Panc1 (cell line): ENCODE data around the gene HDHD2. TPM values are rescaled to one million over a fixed set of nuclear protein-coding genes. Genes with fewer than 3 reads are reported as not detected.
"Not testable (repeated sequence)": the region's sequence is repeated elsewhere in the genome, so short reads cannot be mapped to it uniquely, and the experiment has no call there.

Experiments
- ATAC-seq: fragments of 200-7000 bp; cut with Tn5 transposase; 2 replicates; pipeline ENCODE4 v1.9.1; 2020; ENCODE audit warnings: mild to moderate bottlenecking, moderate library complexity
- BruUV-seq: library from RNA; stranded (reverse); fragments of 400-500 nt; replicated peaks from 2 replicates; lab custom pipeline; 2021; lab: Mats Ljungman, UMichigan
- CTCF ChIA-PET: fragments of 300-600 bp; sonication (Branson Sonifier 250); formaldehyde crosslinking; loops from one replicate; lab custom pipeline; 2022; ENCODE audit warnings: antibody characterized with exemption; lab: Charles Lee
- POLR2A ChIA-PET: fragments of 300-600 bp; sonication (Branson Sonifier 250); formaldehyde crosslinking; loops from one replicate; lab custom pipeline; 2022; ENCODE audit warnings: antibody characterized with exemption; lab: Charles Lee
- DNase-seq: peaks from one replicate; pipeline ENCODE4 v3.0.0-alpha.2; 2010; ENCODE audit warnings: low read depth, low spot score
- H3K27ac ChIP-seq: 2 replicates; pipeline ENCODE4 v1.5.1; 2011; ENCODE audit warnings: mild to moderate bottlenecking, low read length, inconsistent platforms
- H3K27me3 ChIP-seq: fragments of 200-500 bp; sonication (Bioruptor generic); 2 replicates; pipeline ENCODE4 v1.6.0; 2014; ENCODE audit warnings: low read length, inconsistent platforms; ENCODE audit not compliant: control insufficient read depth, insufficient read depth
- H3K36me3 ChIP-seq: fragments of 200-500 bp; sonication (Bioruptor generic); 2 replicates; pipeline ENCODE4 v1.5.1; 2014; ENCODE audit warnings: inconsistent platforms, mild to moderate bottlenecking, low read length, moderate library complexity; ENCODE audit not compliant: control insufficient read depth, insufficient read depth
- H3K4me1 ChIP-seq: 2 replicates; pipeline ENCODE4 v1.5.1; 2011; ENCODE audit warnings: inconsistent platforms, mild to moderate bottlenecking, low read length, moderate library complexity; ENCODE audit not compliant: control insufficient read depth, insufficient read depth
- H3K4me3 ChIP-seq, 2 experiments: 2 replicates each; pipeline ENCODE4 v1.5.1; 2011 to 2012; ENCODE audit warnings: low read depth in 2 of 2, low read length in 2 of 2, mild to moderate bottlenecking in 2 of 2, inconsistent platforms in 1 of 2, moderate library complexity in 1 of 2
- H3K9me3 ChIP-seq: fragments of 200-500 bp; sonication (Bioruptor generic); 2 replicates; pipeline ENCODE4 v1.5.1; 2014; ENCODE audit warnings: low read depth, mild to moderate bottlenecking, inconsistent platforms, low read length, moderate library complexity; ENCODE audit not compliant: control insufficient read depth, insufficient read depth
- CTCF ChIP-seq: fragments of 450-650 bp; IDR thresholded peaks from 2 replicates; pipeline ENCODE4 v1.5.1; 2017; ENCODE audit warnings: mild to moderate bottlenecking
- POLR2AphosphoS5 ChIP-seq: IDR thresholded peaks from 2 replicates; pipeline ENCODE4 v1.6.1; 2012; ENCODE audit warnings: mild to moderate bottlenecking, low read depth, low read length, moderate library complexity
- REST ChIP-seq, 2 experiments: IDR thresholded peaks; 2 replicates each; pipeline ENCODE4 v1.6.1; 2011 to 2012; ENCODE audit warnings: low read depth in 2 of 2, control low read depth in 1 of 2, low read length in 1 of 2, mild to moderate bottlenecking in 1 of 2, moderate library complexity in 1 of 2; ENCODE audit not compliant: insufficient read depth in 1 of 2
- SIN3A ChIP-seq: IDR thresholded peaks from 2 replicates; pipeline ENCODE4 v1.6.1; 2012; ENCODE audit warnings: low read depth, mild to moderate bottlenecking, low read length, moderate library complexity, borderline replicate concordance; ENCODE audit not compliant: insufficient read depth
- TCF7L2 ChIP-seq: IDR thresholded peaks from 2 replicates; pipeline ENCODE4 v1.6.1; 2011; ENCODE audit warnings: mild to moderate bottlenecking, low read depth, low read length, inconsistent platforms
- in situ Hi-C: cut with HindIII; loops from 2 replicates; pipeline ENCODE4 v1.10.0; 2016; ENCODE audit warnings: low sequenced_read_pairs, low pct_unique_long_range_greater_than_20kb
- intact Hi-C: fragments of 100-400 bp; cut with micrococcal nuclease; formaldehyde crosslinking; loops from one replicate; pipeline ENCODE4 v1.10.0; 2022; ENCODE audit not compliant: unreplicated experiment
- total RNA-seq: library from RNA; stranded (reverse); gene quantifications from one replicate; pipeline ENCODE4 v1.2.1, GENCODE V29; 2021; ENCODE audit not compliant: unreplicated experiment

The HDHD2 gene
- total RNA-seq, 1 experiment from 2014 or later: 24.6 TPM

- no peak for DNase-seq
- CTCF ChIA-PET: no interaction called here
- intact Hi-C loops: no loop called here
- no TSS peak for BruUV-seq
- no peaks in the 10 kb centered on the region for H3K9me3 ChIP-seq
- no peaks in the 10 kb centered on the region for H3K27me3 ChIP-seq
- POLR2A ChIA-PET: no interaction called here
- H3K4me3 ChIP-seq: no peak overlapping the region
- ATAC-seq: no peak
- no peaks in the 10 kb centered on the region for H3K4me1 ChIP-seq
- TF ChIP-seq SIN3A (no peak), TCF7L2 (no peak), REST (IDR thresholded peaks at IDR 0.05; ENCODE audit: insufficient read depth in 1 of 2, low read depth in 2 of 2, low read length in 1 of 2) (no peak), CTCF (no peak), POLR2AphosphoS5 (no peak)
- H3K36me3 ChIP-seq: no peaks in the 10 kb centered on the region
- H3K27ac ChIP-seq: no peak overlapping the region
- in situ Hi-C loops: no loop called here
These were observed 10.0 kb upstream of the HDHD2 start for GRCh38 chr18:47160256-47160655.

GRCh38 chr18:47158404-47158803 lies 8.1 kb upstream of the HDHD2 start:
- ATAC-seq, DNase-seq, intact Hi-C loops: not testable (repeated sequence)

GRCh38 chr18:47151439-47151838 lies 1.1 kb upstream of the HDHD2 start:
- TF ChIP-seq POLR2AphosphoS5 (no peak), SIN3A (no peak), REST (IDR thresholded peaks at IDR 0.05; ENCODE audit: insufficient read depth in 1 of 2, low read depth in 2 of 2, low read length in 1 of 2) (no peak), CTCF (no peak), TCF7L2 (no peak)
- Histone ChIP-seq H3K27me3 (no peaks in the 10 kb centered on the region), H3K36me3 (peaks cover 4% of the 10 kb centered on the region), H3K27ac (peak overlapping the region; percentile 84), H3K4me1 (no peaks in the 10 kb centered on the region; the same call in 1 of the 2 replicates), H3K4me3 (peak overlapping the region; percentile 58 to 90), H3K9me3 (no peaks in the 10 kb centered on the region)
- no peak for DNase-seq
- ChIA-PET POLR2A (no interaction called here), CTCF (no interaction called here)
- no TSS peak for BruUV-seq
- intact Hi-C loops: no loop called here
- in situ Hi-C loops: no loop called here
- no peak for ATAC-seq

More at GRCh38 chr18:47158404-47158803, 8.1 kb upstream of the HDHD2 start:
- POLR2A ChIA-PET: interaction anchor here (0.6 kb wide), 1 partner anchor 91 kb away, joined by 3 read pairs; no protein-coding TSS in a partner anchor
- H3K36me3 ChIP-seq, in situ Hi-C loops, H3K27ac ChIP-seq, H3K4me1 ChIP-seq, H3K9me3 ChIP-seq, BruUV-seq, CTCF ChIA-PET, H3K27me3 ChIP-seq, H3K4me3 ChIP-seq: not testable (repeated sequence)
